Lower leg skin (tissue), 4 donors: ENCODE measurements around the gene PNLDC1. TPM values are rescaled to one million over a fixed set of nuclear protein-coding genes. Genes with fewer than 3 reads are reported as not detected.

ENCODE experiments used
- DNase-seq, 2 donors: peaks; one replicate each; pipeline ENCODE4 v3.0.0-alpha.2; 2019; ENCODE audit warnings: low spot score in 2 of 2
- H3K4me3 ChIP-seq: fragments of 200-600 bp; sonication (generic); 2 replicates; pipeline ENCODE4 v1.5.1; 2017; ENCODE audit warnings: mild to moderate bottlenecking, low read depth; ENCODE audit not compliant: poor library complexity, severe bottlenecking
- POLR2A ChIP-seq, 2 donors: fragments of 450-650 bp; IDR thresholded peaks; one replicate each; pipeline ENCODE4 v1.6.1; 2016 to 2017; ENCODE audit warnings: antibody characterized with exemption in 2 of 2, mild to moderate bottlenecking in 1 of 2, moderate library complexity in 1 of 2
- WGBS, 2 donors: methylation state at CpG; one replicate each; pipeline ENCODE4 v1.1.5; 2018; 5-methylcytosine and 5-hydroxymethylcytosine counted together
- intact Hi-C: fragments of 100-400 bp; cut with DNase I; formaldehyde crosslinking; loops from one replicate; pipeline ENCODE4 v1.15.0; 2023; ENCODE audit warnings: low total_unique reads
- total RNA-seq, 4 donors: library from RNA; depleted of rRNA; stranded (reverse); fragments of >200 nt; gene quantifications; one replicate each; pipeline ENCODE4 v1.1.0, GENCODE V29; 2016
- TF ChIP-seq, protein P1 (sequence below), 3 donors: fragments of 450-650 bp; IDR thresholded peaks; one replicate each; pipeline ENCODE4 v1.5.1; 2016; ENCODE audit warnings: antibody characterized with exemption in 3 of 3, mild to moderate bottlenecking in 3 of 3, moderate library complexity in 2 of 3

The PNLDC1 gene
- total RNA-seq, 4 donors from 2014 or later: 0.51 to 2.5 (median 1.0) TPM

DNA sequence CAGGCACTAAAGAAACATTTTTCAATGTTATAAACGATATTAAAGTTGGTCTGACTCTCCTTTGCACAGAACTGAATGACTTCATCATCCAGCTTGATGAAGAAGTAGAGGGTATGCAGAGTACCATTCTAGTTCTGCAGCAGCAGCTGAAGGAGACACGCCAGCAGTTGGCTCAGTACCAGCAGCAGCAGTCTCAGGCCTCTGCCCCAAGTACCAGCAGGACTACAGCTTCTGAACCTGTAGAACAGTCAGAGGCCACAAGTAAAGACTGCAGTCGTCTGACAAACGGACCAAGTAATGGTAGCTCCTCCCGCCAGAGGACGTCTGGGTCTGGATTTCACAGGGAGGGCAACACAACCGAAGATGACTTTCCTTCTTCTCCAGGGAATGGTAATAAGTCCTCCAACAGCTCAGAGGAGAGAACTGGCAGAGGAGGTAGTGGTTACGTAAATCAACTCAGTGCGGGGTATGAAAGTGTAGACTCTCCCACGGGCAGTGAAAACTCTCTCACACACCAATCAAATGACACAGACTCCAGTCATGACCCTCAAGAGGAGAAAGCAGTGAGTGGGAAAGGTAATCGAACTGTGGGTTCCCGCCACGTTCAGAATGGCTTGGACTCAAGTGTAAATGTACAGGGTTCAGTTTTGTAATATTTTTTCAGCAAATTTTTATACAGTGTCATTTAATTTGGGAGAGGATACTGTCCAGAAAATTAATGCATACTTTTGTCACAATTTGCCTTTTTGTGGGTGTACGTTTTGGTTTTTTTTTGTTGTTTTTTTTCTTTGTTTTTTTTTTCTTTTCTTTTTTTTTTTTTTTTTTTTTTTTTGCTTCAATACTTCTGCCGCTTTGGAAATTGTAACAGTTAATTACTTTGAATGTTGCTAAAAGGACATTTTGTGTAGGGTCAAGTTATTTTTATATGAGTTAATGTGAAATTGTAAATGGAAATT is 44.8 kb upstream of the PNLDC1 start:
- no peak for DNase-seq
- intact Hi-C loops: no loop called here
- 71 to 80% methylated on average over 15 of the region's 15 CpGs for WGBS, 2 donors
- no peak overlapping the region for H3K4me3 ChIP-seq
- no peak for TF ChIP-seq POLR2A (IDR thresholded peaks at IDR 0.05)
- TF ChIP-seq, protein P1, sequence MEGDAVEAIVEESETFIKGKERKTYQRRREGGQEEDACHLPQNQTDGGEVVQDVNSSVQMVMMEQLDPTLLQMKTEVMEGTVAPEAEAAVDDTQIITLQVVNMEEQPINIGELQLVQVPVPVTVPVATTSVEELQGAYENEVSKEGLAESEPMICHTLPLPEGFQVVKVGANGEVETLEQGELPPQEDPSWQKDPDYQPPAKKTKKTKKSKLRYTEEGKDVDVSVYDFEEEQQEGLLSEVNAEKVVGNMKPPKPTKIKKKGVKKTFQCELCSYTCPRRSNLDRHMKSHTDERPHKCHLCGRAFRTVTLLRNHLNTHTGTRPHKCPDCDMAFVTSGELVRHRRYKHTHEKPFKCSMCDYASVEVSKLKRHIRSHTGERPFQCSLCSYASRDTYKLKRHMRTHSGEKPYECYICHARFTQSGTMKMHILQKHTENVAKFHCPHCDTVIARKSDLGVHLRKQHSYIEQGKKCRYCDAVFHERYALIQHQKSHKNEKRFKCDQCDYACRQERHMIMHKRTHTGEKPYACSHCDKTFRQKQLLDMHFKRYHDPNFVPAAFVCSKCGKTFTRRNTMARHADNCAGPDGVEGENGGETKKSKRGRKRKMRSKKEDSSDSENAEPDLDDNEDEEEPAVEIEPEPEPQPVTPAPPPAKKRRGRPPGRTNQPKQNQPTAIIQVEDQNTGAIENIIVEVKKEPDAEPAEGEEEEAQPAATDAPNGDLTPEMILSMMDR (IDR thresholded peaks at IDR 0.05): no peak

DNA sequence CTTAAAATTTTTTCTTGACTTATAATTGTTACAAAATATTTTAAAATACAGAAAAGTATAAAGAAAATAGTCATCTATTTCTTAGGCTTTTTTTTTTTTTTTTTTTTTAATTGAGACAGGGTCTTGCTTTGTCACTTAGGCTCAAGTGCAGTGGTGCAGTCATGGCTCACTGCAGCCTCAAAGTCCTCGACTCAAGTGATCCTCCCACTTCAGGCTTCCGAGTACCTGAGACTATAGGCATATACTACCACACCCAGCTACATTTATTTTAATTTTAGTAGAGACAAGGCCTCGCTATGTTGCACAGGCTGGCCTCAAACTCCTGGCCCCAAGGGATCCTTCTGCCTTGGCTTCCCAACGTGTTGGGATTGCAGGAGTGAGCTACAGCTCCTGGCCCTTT is 43.6 kb upstream of the PNLDC1 start:
- H3K4me3 ChIP-seq: no peak overlapping the region
- TF ChIP-seq POLR2A (IDR thresholded peaks at IDR 0.05): no peak
- TF ChIP-seq, protein P1 (IDR thresholded peaks at IDR 0.05): no peak
- no peak for DNase-seq
- WGBS, 2 donors: 88 to 91% methylated on average over 4 of the region's 4 CpGs
- intact Hi-C loops: no loop called here

DNA sequence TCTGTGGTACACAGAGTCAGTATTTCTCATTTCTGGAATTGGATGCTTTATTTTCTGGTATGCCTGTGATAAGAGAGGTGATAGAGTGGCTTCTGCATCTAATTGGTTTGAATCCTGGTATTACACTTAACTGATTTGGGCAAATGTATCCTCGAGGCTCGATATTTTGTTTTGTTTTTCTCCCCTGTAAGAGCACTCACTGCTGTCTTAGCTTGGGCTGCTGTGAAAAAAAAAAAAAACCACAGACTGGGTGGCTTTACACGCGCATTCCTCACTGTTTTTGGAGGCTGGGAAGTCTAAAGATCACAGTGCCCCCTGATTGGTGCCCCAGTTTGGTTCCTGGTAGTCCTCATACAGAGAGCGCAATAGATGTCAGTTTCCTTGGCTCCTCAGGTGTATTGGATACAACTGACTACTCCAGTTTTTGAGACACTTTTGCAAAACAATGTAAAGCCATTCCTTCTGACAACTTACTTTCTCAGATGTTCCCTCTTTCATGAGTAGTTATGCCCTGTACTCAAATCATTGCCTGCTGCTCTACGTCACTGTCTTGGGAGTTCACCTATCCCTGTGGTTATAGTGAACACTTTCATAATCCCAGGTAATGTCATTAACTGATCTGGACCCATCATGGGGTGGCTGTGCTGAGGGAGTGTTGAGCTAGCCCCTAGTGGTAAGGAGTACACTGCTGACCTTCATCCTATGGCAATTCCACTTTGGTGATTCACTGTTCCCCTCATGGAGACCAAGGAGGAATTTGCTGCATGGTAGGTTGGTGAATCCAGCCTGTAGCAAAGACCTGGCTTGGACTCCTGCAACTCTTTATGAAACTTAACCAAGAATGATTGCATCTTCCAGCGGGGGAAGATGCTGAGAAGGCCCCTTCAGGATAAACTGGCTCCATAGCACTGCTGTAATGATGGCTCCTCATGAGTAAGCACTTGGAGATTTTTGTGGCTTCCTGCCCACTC is 41.8 kb upstream of the PNLDC1 start:
- H3K4me3 ChIP-seq: no peak overlapping the region
- TF ChIP-seq, protein P1 (IDR thresholded peaks at IDR 0.05): no peak
- no peak for TF ChIP-seq POLR2A (IDR thresholded peaks at IDR 0.05)
- intact Hi-C loops: no loop called here
- WGBS, 2 donors: 92 to 93% methylated on average over 7 of the region's 7 CpGs
- no peak for DNase-seq

DNA sequence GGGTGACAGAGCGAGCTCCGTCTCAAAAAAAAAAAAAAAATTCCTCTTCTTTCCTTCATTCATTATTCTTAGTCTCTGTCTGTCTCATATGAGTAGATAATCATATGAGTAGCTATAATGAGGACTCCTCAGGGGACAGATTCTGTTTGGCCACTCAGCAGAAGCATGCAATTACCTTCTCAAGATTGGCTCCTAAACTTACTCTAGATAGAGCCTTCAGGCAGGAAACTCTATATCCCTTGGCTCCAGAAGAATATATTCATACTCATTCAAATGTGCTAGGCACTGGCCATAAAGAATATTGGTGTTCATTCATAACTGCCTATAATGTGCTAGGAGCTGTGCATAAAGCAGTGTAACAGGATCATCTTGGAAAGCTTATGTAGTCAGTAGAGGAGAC is 40.4 kb upstream of the PNLDC1 start:
- 66 to 71% methylated on average over 2 of the region's 2 CpGs for WGBS, 2 donors
- H3K4me3 ChIP-seq: no peak overlapping the region
- intact Hi-C loops: loop anchor here (10.0 kb wide), 1 partner anchor 65 kb away; the partner anchor contains the start of gene SOD2
- TF ChIP-seq, protein P1 (IDR thresholded peaks at IDR 0.05): no peak
- TF ChIP-seq POLR2A (IDR thresholded peaks at IDR 0.05): no peak
- DNase-seq: no peak

DNA sequence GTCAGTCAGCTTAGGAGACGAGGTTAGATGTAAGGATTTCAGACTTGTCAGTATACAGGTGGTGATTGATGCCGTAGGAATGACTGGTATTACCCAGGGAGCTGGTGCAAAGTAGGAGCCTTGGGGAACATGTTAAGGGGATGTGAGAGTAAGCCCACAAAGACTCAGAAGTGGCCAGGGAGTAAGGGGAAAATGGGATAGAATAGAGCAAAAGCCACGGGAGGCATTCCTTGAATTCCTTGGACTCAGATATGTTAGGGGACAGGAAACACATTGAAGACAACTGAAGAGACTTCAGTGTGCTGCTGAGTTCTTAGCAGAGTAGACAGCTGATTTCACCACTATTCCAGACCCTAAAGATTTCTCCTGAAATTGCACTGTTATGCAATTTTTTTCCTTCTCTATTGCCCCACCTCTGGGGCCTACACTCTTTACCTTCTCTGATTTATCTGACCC is 39.4 kb upstream of the PNLDC1 start:
- no peak for TF ChIP-seq POLR2A (IDR thresholded peaks at IDR 0.05)
- TF ChIP-seq, protein P1 (IDR thresholded peaks at IDR 0.05): no peak
- no peak overlapping the region for H3K4me3 ChIP-seq
- intact Hi-C loops: loop anchor here (10.0 kb wide), 1 partner anchor 66 kb away; the partner anchor contains the start of gene SOD2
- WGBS, 2 donors: 60 to 64% methylated on average over 3 of the region's 3 CpGs
- no peak for DNase-seq
